Measurements from ENCODE around the gene RNF40. TPM values are rescaled to one million over a fixed set of nuclear protein-coding genes. Genes with fewer than 3 reads are reported as not detected.

Gene RNF40
- polyA plus RNA-seq, 1 experiment = 82.4 TPM

DNA sequence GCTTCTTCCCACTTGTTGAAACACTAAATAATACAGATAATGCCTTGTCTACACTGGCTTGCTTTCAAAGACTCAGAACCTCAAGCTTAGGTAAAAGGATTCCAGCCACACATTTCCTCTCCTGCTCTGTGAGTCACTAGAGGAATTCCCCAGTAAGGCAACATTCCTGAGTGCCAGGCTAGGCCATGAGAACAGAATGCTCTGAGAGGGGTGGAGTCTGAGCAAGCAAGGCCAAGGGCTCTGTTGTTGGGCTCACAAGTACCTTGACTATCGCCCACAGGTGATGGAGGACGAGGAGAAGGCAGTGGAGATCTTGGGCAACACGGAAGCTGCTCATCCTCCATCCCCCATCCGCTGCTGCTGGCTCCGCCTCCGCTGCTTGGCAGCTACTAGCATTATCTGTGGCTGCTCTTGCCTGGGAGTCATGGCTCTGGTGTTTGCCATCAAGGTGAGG lies 20.6 kb upstream of the RNF40 start:
- H3K36me3 ChIP-seq (ENCODE audit: control insufficient read depth, insufficient read depth, low read length) = peaks cover 30% of the 10 kb centered on the region
- POLR2A ChIA-PET = interaction anchor here (0.5 kb wide), 1 partner anchor 69 kb away, joined by 20 read pairs; no protein-coding TSS in a partner anchor
- CTCF ChIA-PET = no interaction called here

DNA sequence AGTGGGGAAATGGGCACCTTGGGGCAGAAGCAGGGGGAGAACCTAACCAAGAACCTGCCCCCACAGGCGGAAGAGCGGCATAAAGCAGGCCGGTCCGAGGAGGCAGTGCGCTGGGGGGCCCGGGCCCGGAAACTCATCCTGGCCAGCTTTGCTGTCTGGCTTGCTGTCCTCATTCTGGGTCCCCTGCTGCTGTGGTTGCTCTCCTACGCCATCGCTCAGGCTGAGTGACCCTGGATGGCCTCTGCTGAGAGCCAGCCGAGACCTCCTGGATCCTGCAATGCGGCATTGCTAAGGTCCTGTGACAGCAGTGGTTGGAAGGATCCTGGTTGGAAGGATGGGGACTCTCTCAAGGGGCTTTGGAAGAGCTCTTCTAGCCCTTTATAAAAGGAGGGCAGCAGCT lies 18.4 kb upstream of the RNF40 start:
- ChIA-PET CTCF (no interaction called here), POLR2A (no interaction called here)
- Histone ChIP-seq H3K4me3 (ENCODE audit: low read depth, low read length) (no peak overlapping the region), H3K36me3 (ENCODE audit: control insufficient read depth, insufficient read depth, low read length) (peaks cover 13% of the 10 kb centered on the region), H3K27me3 (ENCODE audit: control insufficient read depth, insufficient read depth, low read length) (no peaks in the 10 kb centered on the region)
- DNase-seq (ENCODE audit: low read depth) = no peak
- TF ChIP-seq, protein P1, sequence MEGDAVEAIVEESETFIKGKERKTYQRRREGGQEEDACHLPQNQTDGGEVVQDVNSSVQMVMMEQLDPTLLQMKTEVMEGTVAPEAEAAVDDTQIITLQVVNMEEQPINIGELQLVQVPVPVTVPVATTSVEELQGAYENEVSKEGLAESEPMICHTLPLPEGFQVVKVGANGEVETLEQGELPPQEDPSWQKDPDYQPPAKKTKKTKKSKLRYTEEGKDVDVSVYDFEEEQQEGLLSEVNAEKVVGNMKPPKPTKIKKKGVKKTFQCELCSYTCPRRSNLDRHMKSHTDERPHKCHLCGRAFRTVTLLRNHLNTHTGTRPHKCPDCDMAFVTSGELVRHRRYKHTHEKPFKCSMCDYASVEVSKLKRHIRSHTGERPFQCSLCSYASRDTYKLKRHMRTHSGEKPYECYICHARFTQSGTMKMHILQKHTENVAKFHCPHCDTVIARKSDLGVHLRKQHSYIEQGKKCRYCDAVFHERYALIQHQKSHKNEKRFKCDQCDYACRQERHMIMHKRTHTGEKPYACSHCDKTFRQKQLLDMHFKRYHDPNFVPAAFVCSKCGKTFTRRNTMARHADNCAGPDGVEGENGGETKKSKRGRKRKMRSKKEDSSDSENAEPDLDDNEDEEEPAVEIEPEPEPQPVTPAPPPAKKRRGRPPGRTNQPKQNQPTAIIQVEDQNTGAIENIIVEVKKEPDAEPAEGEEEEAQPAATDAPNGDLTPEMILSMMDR (IDR thresholded peaks at IDR 0.05; ENCODE audit: insufficient read depth, low read depth, low read length) = no peak

More for the DNA sequence above, 20.6 kb upstream of the RNF40 start:
- TF ChIP-seq, protein P1 (IDR thresholded peaks at IDR 0.05; ENCODE audit: insufficient read depth, low read depth, low read length) = no peak
- peak; percentile 38 for DNase-seq (ENCODE audit: low read depth)
- Histone ChIP-seq H3K27me3 (ENCODE audit: control insufficient read depth, insufficient read depth, low read length) (no peaks in the 10 kb centered on the region), H3K4me3 (ENCODE audit: low read depth, low read length) (no peak overlapping the region)

DNA sequence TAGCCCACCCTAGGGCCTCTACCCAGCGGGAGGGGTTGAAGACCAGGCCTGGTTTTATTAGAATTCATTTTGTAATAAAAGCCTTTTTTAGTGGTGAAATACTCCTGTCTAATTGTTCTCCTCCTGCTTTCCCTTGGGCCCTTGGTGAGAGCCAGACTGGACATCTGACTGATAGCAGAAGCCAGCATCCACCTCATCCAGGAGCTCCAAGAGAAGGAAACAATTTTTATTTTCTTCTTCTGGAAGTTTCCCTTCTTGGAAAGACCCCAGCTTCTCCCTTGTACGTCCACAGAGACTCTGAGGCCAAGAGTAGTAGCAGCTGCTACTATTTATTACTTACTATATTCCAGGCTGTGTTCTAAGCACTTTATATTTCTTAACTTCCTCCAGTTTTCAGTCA lies 17.9 kb upstream of the RNF40 start:
- CTCF ChIA-PET = no interaction called here
- no peak for DNase-seq (ENCODE audit: low read depth)
- POLR2A ChIA-PET = no interaction called here
- Histone ChIP-seq H3K27me3 (ENCODE audit: control insufficient read depth, insufficient read depth, low read length) (no peaks in the 10 kb centered on the region), H3K4me3 (ENCODE audit: low read depth, low read length) (no peak overlapping the region), H3K36me3 (ENCODE audit: control insufficient read depth, insufficient read depth, low read length) (peaks cover 11% of the 10 kb centered on the region)
- TF ChIP-seq, protein P1 (IDR thresholded peaks at IDR 0.05; ENCODE audit: insufficient read depth, low read depth, low read length) = no peak

DNA sequence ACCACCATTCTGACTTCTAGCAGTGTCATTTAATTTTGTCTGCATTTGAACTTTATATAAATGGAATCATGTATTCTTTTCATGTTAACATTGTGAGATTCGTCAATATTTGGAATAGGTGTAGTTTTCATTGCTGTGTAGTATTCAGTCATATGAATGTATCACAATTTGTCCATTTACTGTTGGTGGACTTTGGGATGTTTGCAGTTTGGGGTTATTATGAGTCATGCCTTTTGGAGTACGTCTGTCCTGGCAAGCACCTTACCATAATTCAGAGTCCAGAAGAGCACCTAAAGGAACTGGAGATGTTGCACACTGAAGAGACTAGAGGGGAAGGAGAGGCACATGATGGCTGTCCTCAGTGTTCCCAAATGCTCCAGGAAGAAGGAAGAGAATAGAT lies 17.0 kb upstream of the RNF40 start:
- no peak overlapping the region for H3K4me3 ChIP-seq (ENCODE audit: low read depth, low read length)
- ChIA-PET CTCF (interaction anchor here (0.5 kb wide), 1 partner anchor 10 kb away, joined by 4 read pairs; no protein-coding TSS in a partner anchor), POLR2A (no interaction called here)
- TF ChIP-seq, protein P1 (IDR thresholded peaks at IDR 0.05; ENCODE audit: insufficient read depth, low read depth, low read length) = no peak
- no peak for DNase-seq (ENCODE audit: low read depth)
- H3K36me3 ChIP-seq (ENCODE audit: control insufficient read depth, insufficient read depth, low read length) = peaks cover 7% of the 10 kb centered on the region
- H3K27me3 ChIP-seq (ENCODE audit: control insufficient read depth, insufficient read depth, low read length) = no peaks in the 10 kb centered on the region

DNA sequence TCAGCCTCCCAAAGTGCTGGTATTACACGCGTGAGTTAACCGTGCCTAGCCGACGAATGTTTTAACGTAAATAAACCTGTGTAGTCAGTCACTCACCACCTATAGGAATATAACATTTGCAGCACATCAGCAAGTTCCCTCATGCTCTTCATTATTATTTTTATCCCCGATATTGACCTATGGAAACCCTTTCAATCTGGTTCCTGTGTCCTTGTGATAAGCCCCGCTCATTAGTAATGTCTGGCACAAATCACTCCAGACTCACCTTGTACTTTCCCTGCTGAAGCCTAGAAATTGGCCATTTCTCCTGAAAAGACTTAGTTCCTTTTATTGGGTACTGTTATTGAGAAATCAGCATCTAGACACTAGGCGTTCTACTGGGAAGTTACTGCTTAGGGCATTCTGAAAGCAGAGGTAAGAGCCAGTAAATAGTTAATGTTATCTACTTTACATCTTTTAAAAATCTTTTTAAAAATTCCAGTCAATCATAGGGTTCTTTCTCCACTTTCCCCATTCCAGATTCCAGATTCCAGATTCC lies 15.4 kb upstream of the RNF40 start:
- no peak for DNase-seq (ENCODE audit: low read depth)
- ChIA-PET POLR2A (no interaction called here), CTCF (interaction anchor here (1.8 kb wide), 1 partner anchor 13 kb away, joined by 3 read pairs; no protein-coding TSS in a partner anchor)
- Histone ChIP-seq H3K4me3 (ENCODE audit: low read depth, low read length) (no peak overlapping the region), H3K36me3 (ENCODE audit: control insufficient read depth, insufficient read depth, low read length) (peaks cover 11% of the 10 kb centered on the region), H3K27me3 (ENCODE audit: control insufficient read depth, insufficient read depth, low read length) (no peaks in the 10 kb centered on the region)
- TF ChIP-seq, protein P1 (IDR thresholded peaks at IDR 0.05; ENCODE audit: insufficient read depth, low read depth, low read length) = no peak

All from BJ (cell line).